GM18508 (cell line): ENCODE measurements around the gene POLDIP2.

Experiments
- ATAC-seq: cut with Tn5 transposase; IDR thresholded peaks from one replicate; pipeline ENCODE4 v1.9.1; 2021; ENCODE audit warnings: moderate number of reproducible peaks; ENCODE audit not compliant: insufficient read depth, unreplicated experiment

Gene POLDIP2

GRCh38 chr17:28320215-28321061 is 36.9 kb downstream of the POLDIP2 start:
- ATAC-seq: no peak

- ATAC-seq: no peak
These were observed 37.8 kb downstream of the POLDIP2 start for GRCh38 chr17:28319598-28319935.

GRCh38 chr17:28318759-28319597 is 38.3 kb downstream of the POLDIP2 start, which contains the start of gene TMEM97:
Gene TMEM97, plus strand, starts transcription at chr17:28319200. Its CDS starts 40 bp downstream, at chr17:28319240.
- ATAC-seq: peak; percentile 83

- ATAC-seq: peak; percentile 7
These were observed 39.2 kb downstream of the POLDIP2 start for GRCh38 chr17:28317966-28318758.

GRCh38 chr17:28317099-28317965 is 40.0 kb downstream of the POLDIP2 start:
- ATAC-seq: no peak

- ATAC-seq: no peak
These were observed 41.3 kb downstream of the POLDIP2 start for GRCh38 chr17:28315846-28316705.

GRCh38 chr17:28313841-28314240 is 43.5 kb downstream of the POLDIP2 start:
- ATAC-seq: no peak

GRCh38 chr17:28306954-28307401 is 50.3 kb downstream of the POLDIP2 start:
- ATAC-seq: no peak

- ATAC-seq: no peak
These were observed 58.9 kb downstream of the POLDIP2 start for GRCh38 chr17:28298449-28298848.
